NT2/D1 (cell line): ENCODE results near the gene TMEM222.

ENCODE experiments used
- SUZ12 ChIP-seq: IDR thresholded peaks from 2 replicates; pipeline ENCODE4 v1.6.1; 2011; ENCODE audit not compliant: insufficient read length, insufficient read depth; ENCODE audit errors: extremely low read depth
- YY1 ChIP-seq: IDR thresholded peaks from 2 replicates; pipeline ENCODE4 v1.6.1; 2011; ENCODE audit not compliant: insufficient read length, insufficient read depth
- ZNF274 ChIP-seq: IDR thresholded peaks from 2 replicates; pipeline ENCODE4 v1.6.1; 2011; ENCODE audit warnings: mild to moderate bottlenecking, low read depth, low read length

DNA sequence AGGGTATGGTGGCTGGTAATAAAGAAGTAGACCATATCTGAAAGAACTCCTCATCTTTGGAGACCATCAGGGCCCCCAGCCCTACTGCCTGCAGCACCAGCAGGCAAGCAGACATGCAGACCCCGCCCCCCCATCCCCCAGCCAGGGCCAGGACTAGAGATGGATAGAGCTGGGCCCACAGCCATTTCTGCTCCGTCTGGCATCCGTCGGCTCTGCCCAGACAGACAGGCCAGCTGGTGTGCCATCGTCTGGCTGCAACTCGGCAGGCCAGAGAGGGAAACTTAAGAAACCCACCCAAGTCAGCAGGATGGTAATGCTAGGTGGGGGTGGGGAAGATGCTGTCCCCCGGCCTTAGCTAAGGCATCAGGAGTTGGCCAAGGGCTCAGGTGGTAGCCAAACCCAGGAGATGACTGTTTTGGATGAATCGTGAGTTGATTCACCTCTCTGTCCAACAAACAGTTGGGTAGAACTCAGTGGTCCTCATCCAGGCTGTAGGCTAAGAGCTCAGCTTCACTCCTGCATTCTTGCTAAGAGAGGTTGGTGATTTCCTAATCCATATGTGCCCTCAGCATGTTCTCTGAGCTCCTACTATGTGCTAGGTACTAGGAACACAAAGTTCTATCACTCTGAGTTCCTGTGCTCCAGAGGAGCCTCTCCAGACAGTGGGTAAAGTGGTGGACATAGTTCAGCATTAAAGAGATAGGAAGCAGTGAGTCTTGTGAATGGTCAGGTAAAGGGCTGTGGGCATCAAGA lies 23.2 kb upstream of the TMEM222 start:
- TF ChIP-seq SUZ12 (no peak), YY1 (no peak), ZNF274 (no peak)
